ENCODE measurements around the gene ARV1.
"Not testable (repeated sequence)": the region's sequence is repeated elsewhere in the genome, so short reads cannot be mapped to it uniquely, and the experiment has no call there.

The ARV1 gene

GRCh38 chr1:231045286-231045685 lies 66.4 kb downstream of the ARV1 start:
- no peak for DNase-seq

DNA sequence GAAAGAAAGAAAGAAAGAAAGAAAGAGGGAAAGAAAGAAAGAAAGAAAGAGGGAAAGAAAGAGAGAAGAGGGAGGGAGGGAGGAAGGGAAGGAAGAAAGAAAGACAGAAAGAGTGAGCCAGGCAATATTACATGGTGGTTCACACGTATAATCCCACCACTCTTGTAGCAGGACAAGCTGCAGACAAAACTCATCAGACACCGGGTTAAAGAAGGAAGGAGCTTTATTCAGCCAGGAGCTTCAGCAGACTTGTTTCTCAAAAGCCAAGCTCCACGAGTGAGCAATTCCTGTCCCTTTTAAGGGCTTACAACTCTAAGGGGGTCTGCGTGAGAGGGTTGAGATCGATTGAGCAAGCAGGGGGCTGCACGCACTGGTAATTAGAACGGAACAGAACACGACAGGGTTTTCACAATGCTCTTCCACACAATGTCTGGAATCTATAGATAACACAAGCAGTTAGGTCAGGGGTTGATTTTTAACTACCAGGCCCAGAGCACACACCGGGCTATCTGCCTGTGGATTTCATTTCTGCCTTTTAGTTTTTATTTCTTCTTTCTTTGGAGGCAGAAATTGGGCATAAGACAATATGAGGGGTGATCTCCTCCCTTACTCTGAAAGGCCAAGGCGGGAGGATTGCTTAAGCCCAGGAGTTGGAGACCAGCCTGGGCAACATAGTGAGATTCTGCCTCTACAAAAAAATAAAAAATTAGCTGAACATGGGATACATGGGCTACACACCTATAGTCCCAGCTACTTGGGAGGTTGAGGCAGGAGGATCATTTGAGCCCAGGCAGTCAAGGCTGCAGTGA lies 67.2 kb downstream of the ARV1 start:
- not testable (repeated sequence) for DNase-seq

GRCh38 chr1:231046730-231047395 lies 68.0 kb downstream of the ARV1 start:
- no peak for DNase-seq

GRCh38 chr1:231047529-231047928 lies 68.6 kb downstream of the ARV1 start:
- not testable (repeated sequence) for DNase-seq

GRCh38 chr1:231048419-231048818 lies 69.5 kb downstream of the ARV1 start:
- DNase-seq, result not testable (repeated sequence)

GRCh38 chr1:231049121-231049979 lies 70.5 kb downstream of the ARV1 start:
- no peak for DNase-seq
